H9 (cell line): Measurements from ENCODE around the gene SPTSSB. TPM values are rescaled to one million over a fixed set of nuclear protein-coding genes. Genes with fewer than 3 reads are reported as not detected.

Experiments
- DNase-seq: peaks from one replicate; pipeline ENCODE4 v3.0.0-alpha.2; 2017
- H2AFZ ChIP-seq: one replicate; pipeline ENCODE4 v1.6.1; 2013; ENCODE audit warnings: mild to moderate bottlenecking, low read length, control low read depth, moderate library complexity
- H2AK5ac ChIP-seq: 2 replicates; pipeline ENCODE4 v1.6.1; 2013; ENCODE audit warnings: low read length, control low read depth, mixed read lengths; ENCODE audit not compliant: insufficient read length
- H2BK120ac ChIP-seq: one replicate; pipeline ENCODE4 v1.6.1; 2013; ENCODE audit warnings: low read depth, mild to moderate bottlenecking, low read length, control low read depth, inconsistent platforms; ENCODE audit not compliant: poor library complexity, severe bottlenecking
- H2BK12ac ChIP-seq: 2 replicates; pipeline ENCODE4 v1.6.1; 2013; ENCODE audit warnings: low read length, control low read depth, mixed read lengths, low read depth; ENCODE audit not compliant: insufficient read length
- H2BK15ac ChIP-seq: 2 replicates; pipeline ENCODE4 v1.6.1; 2013; ENCODE audit warnings: low read depth, low read length, control low read depth
- H2BK20ac ChIP-seq: one replicate; pipeline ENCODE4 v1.6.1; 2013; ENCODE audit warnings: low read depth, mild to moderate bottlenecking, low read length, control low read depth, inconsistent platforms; ENCODE audit not compliant: poor library complexity, severe bottlenecking
- H2BK5ac ChIP-seq: 2 replicates; pipeline ENCODE4 v1.6.1; 2013; ENCODE audit warnings: low read length, control low read depth, mixed read lengths; ENCODE audit not compliant: insufficient read length
- H3K14ac ChIP-seq: 2 replicates; pipeline ENCODE4 v1.6.1; 2013; ENCODE audit warnings: low read length, control low read depth; ENCODE audit not compliant: insufficient read depth
- H3K18ac ChIP-seq: 2 replicates; pipeline ENCODE4 v1.6.1; 2013; ENCODE audit warnings: low read depth, mild to moderate bottlenecking, mixed read lengths, low read length, control low read depth; ENCODE audit not compliant: insufficient read length
- H3K23ac ChIP-seq: 2 replicates; pipeline ENCODE4 v1.6.1; 2013; ENCODE audit warnings: low read length, control low read depth, mixed read lengths, low read depth; ENCODE audit not compliant: insufficient read length
- H3K23me2 ChIP-seq: 2 replicates; pipeline ENCODE4 v1.6.1; 2013; ENCODE audit warnings: low read depth, mild to moderate bottlenecking, mixed read lengths, low read length, control low read depth; ENCODE audit not compliant: insufficient read length, poor library complexity, severe bottlenecking
- H3K27ac ChIP-seq: 2 replicates; pipeline ENCODE4 v1.5.1; 2013; ENCODE audit warnings: low read length, control low read depth, mixed read lengths, low read depth; ENCODE audit not compliant: insufficient read length
- H3K27me3 ChIP-seq: 2 replicates; pipeline ENCODE4 v1.6.1; 2013; ENCODE audit warnings: low read length, control low read depth, inconsistent platforms; ENCODE audit not compliant: insufficient read depth
- H3K4ac ChIP-seq: 2 replicates; pipeline ENCODE4 v1.6.1; 2013; ENCODE audit warnings: low read depth, mild to moderate bottlenecking, control low read depth, inconsistent platforms, low read length, moderate library complexity
- H3K4me1 ChIP-seq: 2 replicates; pipeline ENCODE4 v1.6.1; 2013; ENCODE audit warnings: low read length, control low read depth, inconsistent platforms; ENCODE audit not compliant: insufficient read depth
- H3K4me2 ChIP-seq: 2 replicates; pipeline ENCODE4 v1.6.1; 2013; ENCODE audit warnings: low read length, control low read depth, mixed read lengths; ENCODE audit not compliant: insufficient read length, insufficient read depth
- H3K56ac ChIP-seq: 2 replicates; pipeline ENCODE4 v1.6.1; 2013; ENCODE audit warnings: low read depth, mild to moderate bottlenecking, mixed read lengths, low read length, control low read depth; ENCODE audit not compliant: insufficient read length
- H3K79me1 ChIP-seq: 2 replicates; pipeline ENCODE4 v1.6.1; 2013; ENCODE audit warnings: low read depth, mild to moderate bottlenecking, moderate library complexity, low read length, control low read depth, inconsistent platforms; ENCODE audit not compliant: insufficient read depth, poor library complexity, severe bottlenecking
- H3K79me2 ChIP-seq: 2 replicates; pipeline ENCODE4 v1.6.1; 2013; ENCODE audit warnings: low read length, control low read depth, inconsistent platforms; ENCODE audit not compliant: insufficient read depth
- H3K9ac ChIP-seq: 2 replicates; pipeline ENCODE4 v1.6.1; 2013; ENCODE audit warnings: low read length, control low read depth, mixed read lengths; ENCODE audit not compliant: insufficient read length; ENCODE audit errors: extremely low read depth
- H3K9me3 ChIP-seq: one replicate; pipeline ENCODE4 v1.6.1; 2013; ENCODE audit warnings: low read depth, low read length, inconsistent platforms; ENCODE audit not compliant: control insufficient read depth
- H3T11ph ChIP-seq: one replicate; pipeline ENCODE4 v1.6.1; 2013; ENCODE audit warnings: mild to moderate bottlenecking, low read length, control low read depth, inconsistent platforms
- H4K20me1 ChIP-seq: one replicate; pipeline ENCODE4 v1.6.1; 2013; ENCODE audit not compliant: control insufficient read depth, insufficient read length, insufficient read depth
- H4K5ac ChIP-seq: 2 replicates; pipeline ENCODE4 v1.6.1; 2013; ENCODE audit warnings: low read depth, mild to moderate bottlenecking, mixed read lengths, low read length, control low read depth; ENCODE audit not compliant: insufficient read length
- H4K8ac ChIP-seq: replicated peaks from 2 replicates; pipeline ENCODE4 v1.6.1; 2013; ENCODE audit warnings: low read length, control low read depth, mixed read lengths, low read depth; ENCODE audit not compliant: insufficient read length
- H4K91ac ChIP-seq: 2 replicates; pipeline ENCODE4 v1.6.1; 2013; ENCODE audit warnings: low read depth, mild to moderate bottlenecking, moderate library complexity, mixed read lengths, low read length, control low read depth; ENCODE audit not compliant: insufficient read length
- H3K27ac Mint-ChIP-seq, 3 experiments: 2 replicates in 2 of 3; 3 replicates in 1 of 3; pipeline ENCODE4 v1.8.0; 2020 to 2021; ENCODE audit warnings: mixed read lengths in 3 of 3, mild to moderate bottlenecking in 1 of 3, moderate library complexity in 1 of 3
- H3K27me3 Mint-ChIP-seq: 2 replicates; pipeline ENCODE4 v1.8.0; 2021; ENCODE audit warnings: low read depth, mild to moderate bottlenecking, moderate library complexity, mixed read lengths
- H3K36me3 Mint-ChIP-seq, 3 experiments: 2 replicates in 2 of 3; 3 replicates in 1 of 3; pipeline ENCODE4 v1.8.0; 2020 to 2021; ENCODE audit warnings: low read depth in 3 of 3, mixed read lengths in 3 of 3; ENCODE audit not compliant: insufficient read depth in 1 of 3
- H3K4me1 Mint-ChIP-seq, 2 experiments: 2 replicates each; pipeline ENCODE4 v1.8.0; 2020; ENCODE audit warnings: mixed read lengths in 2 of 2
- H3K4me3 Mint-ChIP-seq, 2 experiments: 2 replicates in 1 of 2; 3 replicates in 1 of 2; pipeline ENCODE4 v1.8.0; 2020 to 2021; ENCODE audit warnings: mild to moderate bottlenecking in 2 of 2, mixed read lengths in 2 of 2, moderate library complexity in 1 of 2
- H3K9me3 Mint-ChIP-seq, 2 experiments: 2 replicates in 1 of 2; 3 replicates in 1 of 2; pipeline ENCODE4 v1.8.0; 2020; ENCODE audit warnings: mild to moderate bottlenecking in 2 of 2, mixed read lengths in 2 of 2, moderate library complexity in 1 of 2
- CTCF ChIP-seq: fragments of 200-600 bp; sonication (generic); conservative IDR thresholded peaks from 3 replicates; pipeline ENCODE4 v1.8.0; 2021; ENCODE audit warnings: antibody characterized with exemption, mild to moderate bottlenecking
- WGBS: extraction: QIAGEN DNeasy Blood & Tissue Kit; methylation state at CpG from one replicate; pipeline ENCODE4 v1.1.7; 2013; ENCODE audit warnings: missing lambda C conversion rate, low lambda C conversion rate, mixed read lengths; ENCODE audit not compliant: insufficient read length; ENCODE audit errors: extremely low coverage; 5-methylcytosine and 5-hydroxymethylcytosine counted together
- total RNA-seq: library from RNA; stranded (reverse); gene quantifications from 2 replicates; pipeline ENCODE4 v1.2.1, GENCODE V29; 2021

Gene SPTSSB
- total RNA-seq, 1 experiment from 2014 or later, result 3.5 TPM

- H3K27ac ChIP-seq, result no peak overlapping the region
- no peaks in the 10 kb centered on the region for H3K9me3 ChIP-seq
- no peaks in the 10 kb centered on the region for H3K23me2 ChIP-seq
- no peak overlapping the region for H3K4me3 Mint-ChIP-seq
- no peak overlapping the region for H2BK5ac ChIP-seq
- no peaks in the 10 kb centered on the region for H3K27me3 Mint-ChIP-seq
- H3K14ac ChIP-seq, result no peak overlapping the region
- H2BK12ac ChIP-seq, result no peak overlapping the region
- no peak overlapping the region for H3K23ac ChIP-seq
- no peaks in the 10 kb centered on the region for H3K27me3 ChIP-seq
- no peak for DNase-seq
- H4K91ac ChIP-seq, result no peak overlapping the region
- TF ChIP-seq CTCF, result no peak
- H3K36me3 Mint-ChIP-seq, result no peaks in the 10 kb centered on the region
- no peak overlapping the region for H3K9ac ChIP-seq
- no peak overlapping the region for H3T11ph ChIP-seq
- H2AFZ ChIP-seq, result no peak overlapping the region
- H3K9me3 Mint-ChIP-seq, result no peaks in the 10 kb centered on the region
- no peak overlapping the region for H2AK5ac ChIP-seq
- H3K4me2 ChIP-seq, result no peak overlapping the region
- no peak overlapping the region for H2BK120ac ChIP-seq
- no peak overlapping the region for H4K8ac ChIP-seq
- no peak overlapping the region for H3K4ac ChIP-seq
- H2BK15ac ChIP-seq, result no peak overlapping the region
- no peaks in the 10 kb centered on the region for H3K79me2 ChIP-seq
- H3K4me1 Mint-ChIP-seq, result peaks cover 0 to 5% of the 10 kb centered on the region in 2 experiments
- no peaks in the 10 kb centered on the region for H3K79me1 ChIP-seq
- no peak overlapping the region for H4K5ac ChIP-seq
- H2BK20ac ChIP-seq, result no peak overlapping the region
- no CpG with 5 or more reads among the region's 5 CpGs for WGBS
- no peak overlapping the region; a peak in 3 of 7 replicates for H3K27ac Mint-ChIP-seq
- H4K20me1 ChIP-seq, result no peaks in the 10 kb centered on the region
- H3K4me1 ChIP-seq, result no peaks in the 10 kb centered on the region
- H3K18ac ChIP-seq, result no peak overlapping the region
- H3K56ac ChIP-seq, result no peak overlapping the region
Measured at GRCh38 chr3:161347726-161348125, 23.6 kb downstream of the SPTSSB start.
